GM18858 (cell line): ENCODE data around the gene TARS2.

ENCODE experiments used
- ATAC-seq: cut with Tn5 transposase; IDR thresholded peaks from one replicate; pipeline ENCODE4 v1.9.1; 2021; ENCODE audit not compliant: unreplicated experiment

Gene TARS2

GRCh38 chr1:150555198-150555970 is 68.2 kb downstream of the TARS2 start:
- ATAC-seq = no peak

- ATAC-seq = no peak
These were observed 69.0 kb downstream of the TARS2 start for GRCh38 chr1:150555971-150556865.

DNA sequence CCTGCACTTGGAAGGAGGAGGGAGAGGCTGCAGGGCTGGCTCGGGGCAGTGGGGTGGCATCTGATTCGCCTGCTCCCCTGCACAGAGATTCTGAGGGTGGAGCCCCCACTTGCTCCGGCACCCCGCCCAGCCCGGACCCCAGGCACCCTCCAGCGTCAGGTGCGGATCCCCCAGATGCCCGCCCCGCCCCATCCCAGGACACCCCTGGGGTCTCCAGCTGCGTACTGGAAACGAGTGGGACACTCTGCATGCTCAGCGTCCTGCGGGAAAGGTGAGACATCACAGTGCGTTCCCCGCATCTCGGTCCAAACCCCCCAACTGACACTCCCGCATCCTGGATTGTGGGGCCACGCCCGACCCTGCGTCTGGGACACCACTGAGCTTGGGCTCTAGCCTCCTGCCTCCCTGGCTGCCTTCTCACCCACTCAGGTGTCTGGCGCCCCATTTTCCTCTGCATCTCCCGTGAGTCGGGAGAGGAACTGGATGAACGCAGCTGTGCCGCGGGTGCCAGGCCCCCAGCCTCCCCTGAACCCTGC is 69.9 kb downstream of the TARS2 start:
- no peak for ATAC-seq
